Progenitor cell of endocrine pancreas (in vitro differentiated cells): ENCODE results near the gene C14orf119. TPM values are rescaled to one million over a fixed set of nuclear protein-coding genes. Genes with fewer than 3 reads are reported as not detected.

ENCODE experiments used
- DNase-seq: peaks from one replicate; pipeline ENCODE4 v3.0.0; 2021; ENCODE audit warnings: low spot score; ENCODE audit not compliant: unreplicated experiment
- H3K27ac Mint-ChIP-seq: 2 replicates; pipeline ENCODE4 v1.8.0; 2021; ENCODE audit warnings: mild to moderate bottlenecking, moderate library complexity, mixed read lengths
- H3K27me3 Mint-ChIP-seq: 2 replicates; pipeline ENCODE4 v1.8.0; 2021; ENCODE audit warnings: mixed read lengths
- H3K36me3 Mint-ChIP-seq: 2 replicates; pipeline ENCODE4 v1.8.0; 2022; ENCODE audit warnings: mixed read lengths; ENCODE audit not compliant: insufficient read depth
- H3K4me1 Mint-ChIP-seq: 2 replicates; pipeline ENCODE4 v1.8.0; 2021; ENCODE audit warnings: low read depth, mixed read lengths
- H3K4me3 Mint-ChIP-seq: 2 replicates; pipeline ENCODE4 v1.8.0; 2021; ENCODE audit warnings: low read depth, mild to moderate bottlenecking, moderate library complexity, mixed read lengths
- H3K9me3 Mint-ChIP-seq: 2 replicates; pipeline ENCODE4 v1.8.0; 2021; ENCODE audit warnings: low read depth, mixed read lengths
- total RNA-seq: library from RNA; stranded (reverse); gene quantifications from 2 replicates; pipeline ENCODE4 v1.2.1, GENCODE V29; 2021
- TF ChIP-seq, protein P1 (sequence below): fragments of 200-600 bp; sonication (generic); IDR thresholded peaks from one replicate; pipeline ENCODE4 v1.5.0; 2021; ENCODE audit warnings: antibody characterized with exemption, mild to moderate bottlenecking; ENCODE audit not compliant: unreplicated experiment

Gene C14orf119
- total RNA-seq, 1 donor from 2014 or later: 45.8 TPM

DNA sequence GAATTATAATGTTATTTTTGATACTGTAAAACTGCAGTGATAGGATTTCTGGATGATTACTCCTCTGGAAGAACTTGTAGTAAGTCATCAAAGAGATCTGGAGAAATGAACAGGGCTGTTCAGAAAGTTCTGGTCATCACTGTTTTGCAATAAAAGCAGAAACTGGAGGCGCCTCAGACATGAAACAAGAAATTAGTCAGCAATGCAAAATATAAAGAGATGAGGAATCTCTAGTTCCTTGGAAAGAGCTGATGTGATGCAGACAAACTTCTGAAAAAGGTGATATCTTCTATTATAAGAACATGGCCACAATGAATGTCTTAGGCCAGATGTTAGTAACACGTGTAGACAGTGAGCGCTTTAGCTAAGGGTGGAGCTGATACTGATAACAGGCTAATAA lies 9.8 kb upstream of the C14orf119 start:
- TF ChIP-seq, protein P1, sequence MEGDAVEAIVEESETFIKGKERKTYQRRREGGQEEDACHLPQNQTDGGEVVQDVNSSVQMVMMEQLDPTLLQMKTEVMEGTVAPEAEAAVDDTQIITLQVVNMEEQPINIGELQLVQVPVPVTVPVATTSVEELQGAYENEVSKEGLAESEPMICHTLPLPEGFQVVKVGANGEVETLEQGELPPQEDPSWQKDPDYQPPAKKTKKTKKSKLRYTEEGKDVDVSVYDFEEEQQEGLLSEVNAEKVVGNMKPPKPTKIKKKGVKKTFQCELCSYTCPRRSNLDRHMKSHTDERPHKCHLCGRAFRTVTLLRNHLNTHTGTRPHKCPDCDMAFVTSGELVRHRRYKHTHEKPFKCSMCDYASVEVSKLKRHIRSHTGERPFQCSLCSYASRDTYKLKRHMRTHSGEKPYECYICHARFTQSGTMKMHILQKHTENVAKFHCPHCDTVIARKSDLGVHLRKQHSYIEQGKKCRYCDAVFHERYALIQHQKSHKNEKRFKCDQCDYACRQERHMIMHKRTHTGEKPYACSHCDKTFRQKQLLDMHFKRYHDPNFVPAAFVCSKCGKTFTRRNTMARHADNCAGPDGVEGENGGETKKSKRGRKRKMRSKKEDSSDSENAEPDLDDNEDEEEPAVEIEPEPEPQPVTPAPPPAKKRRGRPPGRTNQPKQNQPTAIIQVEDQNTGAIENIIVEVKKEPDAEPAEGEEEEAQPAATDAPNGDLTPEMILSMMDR: no peak
- Mint-ChIP-seq H3K27ac (no peak overlapping the region), H3K4me3 (no peak overlapping the region), H3K9me3 (no peaks in the 10 kb centered on the region), H3K36me3 (peaks cover 20% of the 10 kb centered on the region), H3K4me1 (no peaks in the 10 kb centered on the region), H3K27me3 (no peaks in the 10 kb centered on the region)
- DNase-seq: no peak

DNA sequence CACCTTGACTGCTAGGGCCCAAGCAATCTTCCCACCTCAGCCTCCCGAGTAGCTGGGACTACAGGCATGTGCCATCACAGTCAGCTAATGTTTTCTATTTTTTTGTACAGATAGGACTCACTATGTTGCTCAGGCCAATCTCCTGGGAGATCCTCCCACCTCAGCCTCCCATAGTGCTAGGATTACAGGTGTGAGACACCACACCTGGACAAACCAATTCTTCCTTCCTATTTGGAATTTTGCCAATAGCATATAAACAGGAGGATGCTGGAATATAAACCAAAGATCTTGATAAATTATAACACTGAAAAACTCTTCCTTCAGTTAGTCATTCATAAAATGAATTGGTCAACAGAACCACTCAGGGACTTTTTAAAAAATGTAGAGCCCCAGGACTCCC lies 8.7 kb upstream of the C14orf119 start:
- TF ChIP-seq, protein P1: no peak
- Mint-ChIP-seq H3K9me3 (no peaks in the 10 kb centered on the region), H3K4me3 (no peak overlapping the region), H3K4me1 (no peaks in the 10 kb centered on the region), H3K27me3 (no peaks in the 10 kb centered on the region), H3K36me3 (peaks cover 17% of the 10 kb centered on the region), H3K27ac (no peak overlapping the region)
- no peak for DNase-seq

DNA sequence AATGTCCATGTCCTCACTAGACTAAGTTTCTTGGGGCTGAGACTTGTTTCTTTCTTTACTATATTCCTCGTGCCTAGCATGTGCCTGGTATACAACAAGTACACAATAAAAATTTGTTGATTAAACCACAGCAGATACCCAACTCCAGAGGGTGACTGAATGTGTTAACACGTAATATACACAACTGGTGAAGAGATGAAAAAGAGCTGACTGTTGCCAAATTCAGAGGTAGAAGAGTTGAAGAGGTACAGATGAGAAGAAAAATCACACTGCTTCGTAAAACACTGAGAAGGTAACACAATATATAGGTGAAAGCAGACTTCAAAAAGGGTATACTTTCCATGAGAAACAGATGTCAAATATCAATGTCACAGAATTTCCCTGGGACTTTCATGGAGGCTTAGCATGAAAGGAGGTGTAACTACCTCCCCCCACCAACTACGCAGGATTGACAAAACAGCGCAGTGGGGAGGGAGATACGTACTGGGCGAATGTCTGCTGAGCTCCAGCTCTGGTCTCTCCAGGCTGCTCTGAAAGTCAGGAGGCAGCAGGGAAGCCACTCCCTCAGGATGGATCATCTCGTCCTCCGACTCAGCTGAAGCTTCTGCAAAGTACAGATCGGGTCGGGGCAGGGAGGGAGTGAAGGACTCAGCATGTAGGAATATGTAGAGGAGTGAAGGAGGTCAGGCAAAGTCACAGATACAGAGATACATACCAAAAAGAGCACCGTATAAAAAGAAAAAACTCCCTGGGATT lies 5.6 kb upstream of the C14orf119 start:
- Mint-ChIP-seq H3K9me3 (no peaks in the 10 kb centered on the region), H3K36me3 (peaks cover 19% of the 10 kb centered on the region), H3K27me3 (no peaks in the 10 kb centered on the region), H3K4me1 (peaks cover 8% of the 10 kb centered on the region), H3K27ac (no peak overlapping the region), H3K4me3 (no peak overlapping the region)
- TF ChIP-seq, protein P1: no peak
- no peak for DNase-seq

DNA sequence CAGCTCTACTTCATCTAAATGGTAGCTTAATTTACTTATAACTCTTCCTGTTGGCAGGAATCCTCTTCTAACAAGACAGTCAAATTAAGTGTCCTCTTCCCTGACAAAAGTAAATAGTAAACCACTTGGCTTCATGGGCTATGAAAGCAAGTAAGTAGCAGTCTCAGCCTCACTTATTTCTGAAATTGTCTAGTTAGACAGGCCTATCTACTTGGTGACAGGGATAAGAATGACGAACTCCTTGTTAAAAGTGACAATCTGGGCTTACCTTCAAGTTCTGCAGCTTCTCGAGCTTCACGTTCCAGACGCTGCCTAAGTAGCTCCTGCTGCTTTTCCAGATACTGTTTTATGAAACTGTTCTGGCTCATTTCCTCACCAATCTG lies 5.1 kb upstream of the C14orf119 start:
- H3K4me3 Mint-ChIP-seq: no peak overlapping the region
- TF ChIP-seq, protein P1: no peak
- H3K27ac Mint-ChIP-seq: no peak overlapping the region
- DNase-seq: no peak
- peaks cover 18% of the 10 kb centered on the region for H3K36me3 Mint-ChIP-seq
- H3K4me1 Mint-ChIP-seq: peaks cover 8% of the 10 kb centered on the region
- H3K9me3 Mint-ChIP-seq: no peaks in the 10 kb centered on the region
- H3K27me3 Mint-ChIP-seq: no peaks in the 10 kb centered on the region

DNA sequence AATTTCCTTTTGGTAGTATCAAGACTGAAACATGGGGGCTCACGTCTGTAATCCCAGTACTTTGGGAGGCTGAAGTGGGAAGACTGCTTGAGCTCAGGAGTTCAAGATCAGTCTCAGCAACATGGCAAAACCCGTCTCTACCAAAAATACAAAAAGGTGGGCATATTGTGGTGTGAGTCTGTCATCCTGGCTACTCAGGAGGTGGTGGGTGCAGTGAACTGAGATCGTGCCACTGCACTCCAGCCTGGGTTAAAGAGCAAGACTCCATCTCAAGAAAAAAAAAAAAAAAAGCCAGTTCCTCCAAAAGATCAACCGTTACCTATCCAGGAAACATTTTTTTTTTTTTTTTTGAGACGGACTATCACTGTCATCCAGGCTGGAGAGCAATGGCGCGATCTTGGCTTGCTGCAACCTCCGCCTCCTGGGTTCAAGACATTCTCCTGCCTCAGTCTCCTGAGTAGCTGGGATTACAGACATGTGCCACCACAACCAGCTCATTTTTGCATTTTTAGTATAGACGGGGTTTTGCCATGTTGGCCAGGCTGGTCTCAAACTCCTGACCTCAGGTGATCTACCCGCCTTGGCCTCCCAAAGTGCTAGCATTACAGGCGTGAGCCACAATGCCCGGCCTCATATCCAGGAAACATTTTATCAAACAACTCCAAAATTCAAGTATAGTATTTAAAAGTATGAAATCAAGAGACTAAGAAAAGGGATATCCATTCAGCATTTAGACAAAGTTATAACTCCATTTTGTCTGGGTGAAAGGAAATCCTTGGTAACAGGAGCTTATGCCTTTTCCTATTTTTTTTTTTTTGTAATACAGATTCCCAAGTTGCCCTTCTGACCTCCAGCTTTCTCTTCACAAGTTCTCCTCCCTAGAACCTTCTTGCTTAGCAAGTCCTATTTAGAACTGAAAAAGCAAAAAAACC lies 3.7 kb upstream of the C14orf119 start:
- no peak for DNase-seq
- peaks cover 18% of the 10 kb centered on the region for H3K36me3 Mint-ChIP-seq
- H3K4me3 Mint-ChIP-seq: no peak overlapping the region
- TF ChIP-seq, protein P1: no peak
- H3K27me3 Mint-ChIP-seq: no peaks in the 10 kb centered on the region
- H3K27ac Mint-ChIP-seq: no peak overlapping the region
- no peaks in the 10 kb centered on the region for H3K9me3 Mint-ChIP-seq
- peaks cover 12% of the 10 kb centered on the region for H3K4me1 Mint-ChIP-seq
